Aorta (tissue), 5 donors: ENCODE data around the gene LRRC73. TPM values are rescaled to one million over a fixed set of nuclear protein-coding genes. Genes with fewer than 3 reads are reported as not detected.

Experiments used
- ATAC-seq: fragments of 200-7000 bp; cut with Tn5 transposase; one replicate; pipeline ENCODE4 v1.9.1; 2022; ENCODE audit warnings: moderate library complexity; ENCODE audit not compliant: low FRiP score
- DNase-seq, 2 donors: peaks; one replicate each; pipeline ENCODE4 v3.0.0-alpha.2; 2020
- H3K27ac ChIP-seq, 2 donors: one replicate each; pipeline ENCODE4 v1.5.1; 2013; ENCODE audit warnings: low read length in 2 of 2, mild to moderate bottlenecking in 2 of 2, moderate library complexity in 2 of 2, control low read depth in 1 of 2, inconsistent platforms in 1 of 2, low read depth in 1 of 2
- H3K27me3 ChIP-seq, 2 donors: one replicate each; pipeline ENCODE4 v1.6.1; 2013; ENCODE audit warnings: control low read depth in 1 of 2, low read length in 1 of 2, mild to moderate bottlenecking in 1 of 2, moderate library complexity in 1 of 2; ENCODE audit not compliant: insufficient read depth in 2 of 2, control insufficient read depth in 1 of 2
- H3K36me3 ChIP-seq, 2 donors: one replicate each; pipeline ENCODE4 v1.6.1; 2013; ENCODE audit warnings: control low read depth in 1 of 2, low read length in 1 of 2, mild to moderate bottlenecking in 1 of 2; ENCODE audit not compliant: insufficient read depth in 2 of 2, control insufficient read depth in 1 of 2
- H3K4me1 ChIP-seq, 2 donors: one replicate each; pipeline ENCODE4 v1.6.1; 2013; ENCODE audit warnings: low read length in 2 of 2, control low read depth in 1 of 2, mild to moderate bottlenecking in 1 of 2, moderate library complexity in 1 of 2; ENCODE audit not compliant: insufficient read depth in 2 of 2, control insufficient read depth in 1 of 2
- H3K4me3 ChIP-seq, 2 donors: one replicate each; pipeline ENCODE4 v1.5.1; 2013; ENCODE audit warnings: low read length in 2 of 2, control low read depth in 1 of 2, mild to moderate bottlenecking in 1 of 2
- H3K9me3 ChIP-seq: one replicate; pipeline ENCODE4 v1.6.1; 2013; ENCODE audit warnings: mild to moderate bottlenecking, low read length; ENCODE audit not compliant: control insufficient read depth
- WGBS, 2 donors: extraction: QIAGEN DNeasy Blood & Tissue Kit; methylation state at CpG; one replicate each; pipeline ENCODE4 v1.1.7; 2013; 5-methylcytosine and 5-hydroxymethylcytosine counted together
- intact Hi-C, 2 donors: fragments of 100-400 bp; cut with DNase I; formaldehyde crosslinking; loops; one replicate each; pipeline versions ENCODE4 v1.14.2 to v1.15.0; 2022
- polyA plus RNA-seq, 2 donors: library from polyadenylated mRNA; stranded (reverse); fragments of 200-250 nt; gene quantifications; one replicate each; pipeline ENCODE4 v1.2.3, GENCODE V29; 2013
- total RNA-seq, 2 donors: library from RNA; stranded (reverse); fragmentation: NEBNext Ultra II Directional; extraction: Animal tissue kit (Norgen Biotek cat#: 25700); gene quantifications; one replicate each; pipeline ENCODE4 v1.2.1, GENCODE V29; 2021
- donor health status: healthy with polysubstance abuse.
- donor health status: Bipolar disorder and iron deficiency.
- donor health status: DM: no; HTN: no; CAD: no.
- donor health status: DM: no; HTN: no; CAD: no.
- donor health status: DM: yes; HTN: yes; CAD: no.

LRRC73 gene
- total and polyA plus RNA-seq, 4 donors, result 0.39 to 1.6 (median 0.56) TPM

- DNase-seq (peak; percentile 98), ATAC-seq (peak; percentile 97)
- Histone ChIP-seq H3K4me3 (peak within 1 kb of the TSS; percentile 94), H3K27me3 (no peaks in the 10 kb centered on the region), H3K27ac (peak within 1 kb of the TSS in 1 of 2 donors; percentile 20), H3K36me3 (peaks cover 12 to 15% of the 10 kb centered on the region in 2 donors), H3K9me3 (no peaks in the 10 kb centered on the region), H3K4me1 (peaks cover 0 to 3% of the 10 kb centered on the region in 2 donors)
- intact Hi-C loops, result no loop called here
- whole genome bisulfite sequencing, 2 donors, result 0 to 1% methylated on average over 57 of the region's 57 CpGs
Observed at GRCh38 chr6:43516697-43517504, 6.8 kb upstream of the LRRC73 start, which contains the start of the genes POLR1C and YIPF3. Gene POLR1C (plus strand): TSS chr6:43517089. CDS start chr6:43517110, 21 bp downstream. Gene YIPF3 (minus strand): TSS chr6:43516926. CDS start chr6:43516807, 119 bp downstream.

- 0 to 1% methylated on average over 10 of the region's 10 CpGs for WGBS, 2 donors
- peak overlapping the region in 1 of 2 donors; percentile 20 for H3K27ac ChIP-seq
- H3K36me3 ChIP-seq, result peaks cover 12% of the 10 kb centered on the region in 2 donors
- H3K4me1 ChIP-seq, result peaks cover 0 to 3% of the 10 kb centered on the region in 2 donors
- DNase-seq (no peak), ATAC-seq (peak; percentile 3)
- H3K27me3 ChIP-seq, result no peaks in the 10 kb centered on the region
- peak overlapping the region; percentile 94 for H3K4me3 ChIP-seq
- H3K9me3 ChIP-seq, result no peaks in the 10 kb centered on the region
- intact Hi-C loops, result no loop called here
Observed at GRCh38 chr6:43516367-43516696, 6.2 kb upstream of the LRRC73 start.

- Histone ChIP-seq H3K4me3 (peak overlapping the region in 1 of 2 donors; percentile 94), H3K4me1 (peaks cover 0 to 3% of the 10 kb centered on the region in 2 donors), H3K27ac (no peak overlapping the region), H3K27me3 (no peaks in the 10 kb centered on the region), H3K36me3 (peaks cover 9 to 10% of the 10 kb centered on the region in 2 donors), H3K9me3 (no peaks in the 10 kb centered on the region)
- intact Hi-C loops, result no loop called here
- 74 to 75% methylated on average over 9 of the region's 9 CpGs for WGBS, 2 donors
- DNase-seq, result no peak
- ATAC-seq, result no peak
Observed at GRCh38 chr6:43515808-43516207, 5.7 kb upstream of the LRRC73 start.

GRCh38 chr6:43511824-43512415 is 1.8 kb upstream of the LRRC73 start:
- Histone ChIP-seq H3K9me3 (no peaks in the 10 kb centered on the region), H3K27ac (no peak overlapping the region), H3K4me3 (no peak overlapping the region), H3K36me3 (peaks cover 3 to 8% of the 10 kb centered on the region in 2 donors), H3K27me3 (no peaks in the 10 kb centered on the region), H3K4me1 (no peaks in the 10 kb centered on the region)
- no peak for ATAC-seq
- WGBS, 2 donors, result 70 to 80% methylated on average over 10 to 11 of the region's 11 CpGs
- DNase-seq, result no peak
- intact Hi-C loops, result no loop called here

GRCh38 chr6:43510827-43511163 is 649 bp upstream of the LRRC73 start:
- intact Hi-C loops, result no loop called here
- H3K4me1 ChIP-seq, result no peaks in the 10 kb centered on the region
- H3K9me3 ChIP-seq, result no peaks in the 10 kb centered on the region
- peak in 1 of 2 donors; percentile 48 for DNase-seq
- ATAC-seq, result no peak
- H3K36me3 ChIP-seq, result peaks cover 3 to 8% of the 10 kb centered on the region in 2 donors
- H3K4me3 ChIP-seq, result no peak overlapping the region
- H3K27me3 ChIP-seq, result no peaks in the 10 kb centered on the region
- WGBS, 2 donors, result 80 to 82% methylated on average over 10 of the region's 10 CpGs
- H3K27ac ChIP-seq, result no peak overlapping the region

- peaks cover 3 to 9% of the 10 kb centered on the region in 2 donors for H3K36me3 ChIP-seq
- no peak for ATAC-seq
- H3K4me3 ChIP-seq, result peak overlapping the region; percentile 35 to 40
- no peaks in the 10 kb centered on the region for H3K9me3 ChIP-seq
- no peaks in the 10 kb centered on the region for H3K27me3 ChIP-seq
- intact Hi-C loops, result loop anchor here (5.0 to 10.0 kb wide), 4 partner anchors 115 to 275 kb away; partner anchors contain the start of gene ZNF318 (in 1 of the 2)
- no peak for DNase-seq
- no peaks in the 10 kb centered on the region for H3K4me1 ChIP-seq
- no peak overlapping the region for H3K27ac ChIP-seq
- 4 to 5% methylated on average over 55 to 69 of the region's 69 CpGs for WGBS, 2 donors
Observed at GRCh38 chr6:43509142-43509983, 783 bp downstream of the LRRC73 start.

GRCh38 chr6:43508481-43509141 is 1.5 kb downstream of the LRRC73 start:
- H3K4me1 ChIP-seq, result no peaks in the 10 kb centered on the region
- no peak for ATAC-seq
- intact Hi-C loops, result loop anchor here (5.0 to 10.0 kb wide), 4 partner anchors 114 to 274 kb away; partner anchors contain the start of gene ZNF318 (in 1 of the 2)
- no peak overlapping the region for H3K4me3 ChIP-seq
- no peaks in the 10 kb centered on the region for H3K27me3 ChIP-seq
- no peak overlapping the region for H3K27ac ChIP-seq
- H3K9me3 ChIP-seq, result no peaks in the 10 kb centered on the region
- DNase-seq, result no peak
- 62 to 66% methylated on average over 8 of the region's 8 CpGs for WGBS, 2 donors
- peaks cover 3 to 11% of the 10 kb centered on the region in 2 donors for H3K36me3 ChIP-seq
